ENCODE measurements around the gene DOCK4.
"Not testable (repeated sequence)": the region's sequence is repeated elsewhere in the genome, so short reads cannot be mapped to it uniquely, and the experiment has no call there.

GRCh38 chr7:112249967-112250366 is 43.8 kb upstream of the DOCK4 start:
- TF ChIP-seq, protein P1, sequence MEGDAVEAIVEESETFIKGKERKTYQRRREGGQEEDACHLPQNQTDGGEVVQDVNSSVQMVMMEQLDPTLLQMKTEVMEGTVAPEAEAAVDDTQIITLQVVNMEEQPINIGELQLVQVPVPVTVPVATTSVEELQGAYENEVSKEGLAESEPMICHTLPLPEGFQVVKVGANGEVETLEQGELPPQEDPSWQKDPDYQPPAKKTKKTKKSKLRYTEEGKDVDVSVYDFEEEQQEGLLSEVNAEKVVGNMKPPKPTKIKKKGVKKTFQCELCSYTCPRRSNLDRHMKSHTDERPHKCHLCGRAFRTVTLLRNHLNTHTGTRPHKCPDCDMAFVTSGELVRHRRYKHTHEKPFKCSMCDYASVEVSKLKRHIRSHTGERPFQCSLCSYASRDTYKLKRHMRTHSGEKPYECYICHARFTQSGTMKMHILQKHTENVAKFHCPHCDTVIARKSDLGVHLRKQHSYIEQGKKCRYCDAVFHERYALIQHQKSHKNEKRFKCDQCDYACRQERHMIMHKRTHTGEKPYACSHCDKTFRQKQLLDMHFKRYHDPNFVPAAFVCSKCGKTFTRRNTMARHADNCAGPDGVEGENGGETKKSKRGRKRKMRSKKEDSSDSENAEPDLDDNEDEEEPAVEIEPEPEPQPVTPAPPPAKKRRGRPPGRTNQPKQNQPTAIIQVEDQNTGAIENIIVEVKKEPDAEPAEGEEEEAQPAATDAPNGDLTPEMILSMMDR (IDR thresholded peaks at IDR 0.05), result not testable (repeated sequence)
- not testable (repeated sequence) for TF ChIP-seq EP300, POLR2A (IDR thresholded peaks at IDR 0.05)
